IPS-18a (cell line): ENCODE data around the gene OCRL.
"Not testable (repeated sequence)": the region's sequence is repeated elsewhere in the genome, so short reads cannot be mapped to it uniquely, and the experiment has no call there.

Experiments used
- H3K27ac ChIP-seq: one replicate; pipeline ENCODE4 v1.5.1; 2013; ENCODE audit warnings: low read length
- H3K27me3 ChIP-seq: one replicate; pipeline ENCODE4 v1.6.1; 2013; ENCODE audit warnings: mild to moderate bottlenecking, low read length; ENCODE audit not compliant: control insufficient read depth, insufficient read depth
- H3K36me3 ChIP-seq: one replicate; pipeline ENCODE4 v1.6.1; 2013; ENCODE audit warnings: low read depth, low read length; ENCODE audit not compliant: control insufficient read depth
- H3K4me1 ChIP-seq: one replicate; pipeline ENCODE4 v1.6.1; 2013; ENCODE audit warnings: low read depth, low read length; ENCODE audit not compliant: control insufficient read depth
- H3K4me3 ChIP-seq: one replicate; pipeline ENCODE4 v1.5.1; 2013; ENCODE audit warnings: low read length
- H3K9ac ChIP-seq: one replicate; pipeline ENCODE4 v1.6.1; 2013; ENCODE audit warnings: mild to moderate bottlenecking, low read length, moderate library complexity
- H3K9me3 ChIP-seq: one replicate; pipeline ENCODE4 v1.6.1; 2013; ENCODE audit warnings: low read depth, low read length; ENCODE audit not compliant: control insufficient read depth

OCRL gene

DNA sequence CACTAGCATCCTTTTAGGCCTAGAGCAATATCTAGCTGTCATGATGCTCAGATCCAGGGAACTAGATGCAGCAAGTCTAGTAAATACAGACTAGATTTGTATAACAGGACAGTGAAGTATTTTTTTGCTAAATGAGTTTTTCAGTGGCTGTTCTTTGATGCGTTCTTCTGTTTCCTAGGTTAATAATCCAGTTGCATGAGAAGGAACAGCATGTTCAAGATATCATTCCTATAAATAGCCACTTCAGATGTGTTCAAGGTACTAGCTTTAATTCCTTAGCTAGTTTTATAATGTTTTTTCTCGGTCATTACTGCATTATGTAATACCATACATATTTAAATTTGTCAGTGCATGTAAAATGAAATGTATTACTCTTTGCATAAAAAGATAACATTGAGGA, 4.7 kb downstream of the OCRL start:
- Histone ChIP-seq H3K9ac (no peak overlapping the region), H3K9me3 (peaks cover 21% of the 10 kb centered on the region), H3K36me3 (peaks cover 13% of the 10 kb centered on the region), H3K27ac (no peak overlapping the region), H3K4me1 (no peaks in the 10 kb centered on the region), H3K4me3 (no peak overlapping the region), H3K27me3 (no peaks in the 10 kb centered on the region)

GRCh38 chrX:129545408-129545807, 5.3 kb downstream of the OCRL start:
- Histone ChIP-seq H3K9ac (no peak overlapping the region), H3K36me3 (peaks cover 17% of the 10 kb centered on the region), H3K27ac (no peak overlapping the region), H3K4me3 (no peak overlapping the region), H3K27me3 (no peaks in the 10 kb centered on the region), H3K4me1 (no peaks in the 10 kb centered on the region), H3K9me3 (peaks cover 21% of the 10 kb centered on the region)

- Histone ChIP-seq H3K9ac (no peak overlapping the region), H3K36me3 (peaks cover 17% of the 10 kb centered on the region), H3K27ac (no peak overlapping the region), H3K4me3 (no peak overlapping the region), H3K9me3 (peaks cover 23% of the 10 kb centered on the region), H3K4me1 (no peaks in the 10 kb centered on the region), H3K27me3 (no peaks in the 10 kb centered on the region)
Observed at GRCh38 chrX:129549124-129549523, 9.1 kb downstream of the OCRL start.

GRCh38 chrX:129553619-129554288, 13.7 kb downstream of the OCRL start:
- peaks cover 7% of the 10 kb centered on the region for H3K9me3 ChIP-seq
- H3K27me3 ChIP-seq: no peaks in the 10 kb centered on the region
- H3K36me3 ChIP-seq: peaks cover 38% of the 10 kb centered on the region
- no peak overlapping the region for H3K27ac ChIP-seq
- no peaks in the 10 kb centered on the region for H3K4me1 ChIP-seq
- no peak overlapping the region for H3K4me3 ChIP-seq
- no peak overlapping the region for H3K9ac ChIP-seq

DNA sequence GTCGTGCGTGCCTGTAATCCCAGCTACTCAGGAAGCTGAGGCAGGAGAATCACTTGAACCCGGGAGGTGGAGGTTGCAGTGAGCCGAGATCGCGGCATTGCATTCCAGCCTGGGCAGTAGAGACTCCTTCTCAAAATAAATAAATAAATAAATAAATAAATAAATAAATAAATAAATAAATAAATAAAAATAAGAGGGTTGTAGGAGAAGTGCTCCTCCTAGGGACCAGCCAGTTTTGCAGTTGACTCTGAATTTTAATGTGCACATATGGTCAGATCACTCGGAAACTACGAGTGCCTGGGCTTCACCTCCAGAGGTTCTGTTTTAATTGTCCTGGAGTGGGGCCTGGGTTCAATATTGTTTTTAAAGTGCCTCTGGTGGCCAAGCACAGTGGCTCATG, 14.8 kb downstream of the OCRL start:
- H3K27ac ChIP-seq, H3K9ac ChIP-seq, H3K4me3 ChIP-seq, H3K9me3 ChIP-seq, H3K4me1 ChIP-seq, H3K27me3 ChIP-seq: not testable (repeated sequence)
- H3K36me3 ChIP-seq: peaks cover 36% of the 10 kb centered on the region

- no peaks in the 10 kb centered on the region for H3K27me3 ChIP-seq
- H3K9ac ChIP-seq: no peak overlapping the region
- peaks cover 42% of the 10 kb centered on the region for H3K36me3 ChIP-seq
- H3K4me1 ChIP-seq: no peaks in the 10 kb centered on the region
- H3K4me3 ChIP-seq: no peak overlapping the region
- H3K9me3 ChIP-seq: peaks cover 4% of the 10 kb centered on the region
- no peak overlapping the region for H3K27ac ChIP-seq
Observed at GRCh38 chrX:129556806-129557315, 16.8 kb downstream of the OCRL start.

- Histone ChIP-seq H3K27ac (no peak overlapping the region), H3K9ac (no peak overlapping the region), H3K9me3 (peaks cover 4% of the 10 kb centered on the region), H3K36me3 (peaks cover 50% of the 10 kb centered on the region), H3K4me3 (no peak overlapping the region), H3K4me1 (no peaks in the 10 kb centered on the region), H3K27me3 (no peaks in the 10 kb centered on the region)
Observed at GRCh38 chrX:129557844-129558480, 17.9 kb downstream of the OCRL start.

DNA sequence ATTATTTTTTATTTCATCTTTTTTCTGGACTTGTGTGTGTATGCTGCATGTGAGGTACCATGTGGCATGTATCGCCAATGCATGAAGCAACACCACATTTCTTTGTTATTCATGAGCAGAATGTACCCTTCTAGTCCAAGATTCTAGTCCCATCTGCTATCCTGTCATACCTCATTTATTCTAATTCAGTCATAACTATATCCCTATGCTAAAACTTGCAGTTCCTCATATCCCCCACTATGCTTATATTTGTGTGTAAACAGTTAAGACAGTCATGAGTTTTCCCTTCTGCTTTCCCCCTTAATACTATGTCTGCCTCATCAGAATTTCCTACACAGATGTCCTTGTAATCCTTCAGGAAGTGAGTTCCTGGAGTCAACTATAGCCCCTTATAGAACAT, 19.7 kb downstream of the OCRL start:
- Histone ChIP-seq H3K27ac (no peak overlapping the region), H3K9me3 (no peaks in the 10 kb centered on the region), H3K9ac (no peak overlapping the region), H3K4me3 (no peak overlapping the region), H3K4me1 (no peaks in the 10 kb centered on the region), H3K36me3 (peaks cover 50% of the 10 kb centered on the region), H3K27me3 (no peaks in the 10 kb centered on the region)

DNA sequence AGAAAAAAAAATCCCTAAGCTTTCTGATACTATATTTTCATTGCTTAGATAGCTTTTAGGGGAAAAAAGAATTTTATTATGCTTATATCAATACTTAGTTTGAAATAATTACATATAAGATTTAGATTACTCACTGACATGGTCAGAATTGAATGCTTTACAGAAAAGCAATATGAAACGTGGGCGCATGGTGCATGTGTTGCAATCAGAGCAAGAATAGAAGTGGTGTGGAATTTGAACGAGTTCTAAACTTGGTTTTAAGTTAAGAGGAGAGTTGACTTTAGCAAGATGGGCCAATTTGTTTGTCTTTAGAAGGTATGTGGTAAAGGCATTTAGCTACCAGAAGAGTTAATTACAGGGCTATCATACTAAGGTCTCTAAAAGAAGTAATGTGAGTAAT, 21.4 kb downstream of the OCRL start:
- Histone ChIP-seq H3K4me3 (no peak overlapping the region), H3K4me1 (no peaks in the 10 kb centered on the region), H3K27me3 (no peaks in the 10 kb centered on the region), H3K27ac (no peak overlapping the region), H3K9me3 (peaks cover 2% of the 10 kb centered on the region), H3K36me3 (peaks cover 46% of the 10 kb centered on the region), H3K9ac (no peak overlapping the region)

GRCh38 chrX:129564345-129564744, 24.3 kb downstream of the OCRL start:
- not testable (repeated sequence) for H3K27ac ChIP-seq, H3K9ac ChIP-seq, H3K27me3 ChIP-seq, H3K4me1 ChIP-seq, H3K4me3 ChIP-seq, H3K9me3 ChIP-seq
- H3K36me3 ChIP-seq: peaks cover 31% of the 10 kb centered on the region

DNA sequence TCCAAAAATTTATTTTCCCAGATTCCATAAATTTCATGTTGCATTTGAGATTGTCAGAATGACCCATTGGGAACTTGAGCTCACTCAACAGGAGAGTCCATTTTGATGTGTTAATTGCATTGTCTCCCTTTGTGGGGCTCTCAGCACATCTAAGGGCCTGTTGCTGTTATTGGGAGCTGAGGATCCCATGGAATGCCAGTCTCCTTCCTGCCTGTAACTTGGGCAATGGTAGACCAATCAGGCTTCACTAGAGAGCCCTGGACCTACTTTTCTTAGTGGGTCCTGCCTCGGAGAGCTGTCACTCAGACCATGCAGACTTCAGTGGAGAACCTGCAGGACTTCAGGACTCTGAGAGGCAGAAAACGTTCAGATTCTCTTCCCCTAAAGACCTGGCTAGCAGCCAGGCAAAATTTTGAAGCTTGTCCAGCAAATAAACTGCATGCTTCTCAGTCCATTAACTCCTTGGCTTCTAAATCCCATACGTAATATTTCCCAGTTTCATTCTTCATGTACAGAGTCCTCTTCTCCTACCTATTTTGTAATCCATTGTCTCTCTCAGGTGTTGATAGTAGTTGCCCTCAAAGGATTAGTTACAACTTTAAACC, 25.1 kb downstream of the OCRL start:
- no peaks in the 10 kb centered on the region for H3K4me1 ChIP-seq
- H3K27ac ChIP-seq: no peak overlapping the region
- no peaks in the 10 kb centered on the region for H3K27me3 ChIP-seq
- no peak overlapping the region for H3K9ac ChIP-seq
- peaks cover 33% of the 10 kb centered on the region for H3K36me3 ChIP-seq
- peaks cover 9% of the 10 kb centered on the region for H3K9me3 ChIP-seq
- H3K4me3 ChIP-seq: no peak overlapping the region

DNA sequence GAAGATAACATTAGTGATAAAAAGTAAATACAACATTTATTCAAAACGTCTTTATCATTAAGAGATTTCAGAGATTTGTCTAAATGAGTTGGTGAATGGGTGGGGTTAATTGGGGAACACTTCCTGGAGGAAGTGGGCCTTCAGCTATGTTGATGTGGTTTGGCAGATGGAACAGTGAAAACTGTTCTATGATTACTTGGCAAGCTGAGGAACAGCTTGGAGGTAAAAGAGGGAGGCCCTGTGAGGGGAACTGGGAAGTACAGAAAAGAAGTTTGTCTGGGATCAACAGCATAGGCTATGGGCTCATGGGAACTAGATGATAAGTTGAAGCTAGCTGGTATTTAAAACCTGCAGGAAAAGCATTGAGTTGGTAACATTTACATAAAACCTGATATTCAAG, 26.0 kb downstream of the OCRL start:
- Histone ChIP-seq H3K36me3 (peaks cover 29% of the 10 kb centered on the region), H3K27ac (no peak overlapping the region), H3K9ac (no peak overlapping the region), H3K27me3 (no peaks in the 10 kb centered on the region), H3K4me3 (no peak overlapping the region), H3K4me1 (no peaks in the 10 kb centered on the region), H3K9me3 (peaks cover 9% of the 10 kb centered on the region)
